GM19099 (cell line): Measurements from ENCODE around the gene HS3ST5.

Experiments
- POLR2A ChIP-seq: IDR thresholded peaks from 3 replicates; pipeline ENCODE4 v1.6.1; 2011; ENCODE audit warnings: low read depth; ENCODE audit not compliant: insufficient read length; ENCODE audit errors: extremely low read depth

Gene HS3ST5

DNA sequence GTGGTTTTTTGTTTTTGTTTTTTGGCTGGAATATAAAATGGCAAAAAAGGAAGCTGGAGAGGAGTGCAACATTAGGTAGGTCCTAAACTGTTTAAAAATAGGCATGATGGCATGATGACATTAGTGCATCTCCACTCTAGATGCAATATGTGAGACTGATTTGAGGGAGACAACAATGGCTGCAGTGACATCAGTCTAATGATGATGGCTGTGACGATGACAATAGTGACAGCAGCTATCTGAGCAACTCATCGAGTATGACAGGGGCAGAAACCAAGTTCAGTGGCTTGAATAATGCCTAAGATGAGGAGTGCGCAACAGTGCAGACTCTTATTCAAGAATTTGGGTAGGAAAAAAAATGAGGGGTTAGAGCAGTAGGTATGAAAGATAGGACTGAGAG lies 82.0 kb downstream of the HS3ST5 start:
- TF ChIP-seq POLR2A, result no peak

DNA sequence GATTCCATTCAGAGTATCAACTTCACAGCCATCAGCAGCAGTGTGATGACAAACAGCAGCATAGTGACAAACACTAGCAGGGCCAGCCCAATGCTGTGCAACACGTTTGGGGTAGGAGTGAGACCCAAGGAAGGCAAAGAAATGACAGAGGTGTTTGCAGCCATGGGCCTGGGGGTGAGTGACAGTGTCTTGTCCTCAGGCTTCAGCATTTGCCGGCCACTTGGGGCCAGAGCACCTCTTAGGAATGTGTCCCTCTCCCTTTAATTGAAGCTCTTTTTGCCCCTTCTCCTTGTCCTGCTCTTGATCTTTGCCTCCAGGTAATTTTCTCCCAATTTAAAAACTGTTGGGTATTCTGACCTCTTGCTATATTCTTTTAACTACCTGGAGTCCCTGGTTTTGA lies 84.4 kb downstream of the HS3ST5 start:
- no peak for TF ChIP-seq POLR2A

DNA sequence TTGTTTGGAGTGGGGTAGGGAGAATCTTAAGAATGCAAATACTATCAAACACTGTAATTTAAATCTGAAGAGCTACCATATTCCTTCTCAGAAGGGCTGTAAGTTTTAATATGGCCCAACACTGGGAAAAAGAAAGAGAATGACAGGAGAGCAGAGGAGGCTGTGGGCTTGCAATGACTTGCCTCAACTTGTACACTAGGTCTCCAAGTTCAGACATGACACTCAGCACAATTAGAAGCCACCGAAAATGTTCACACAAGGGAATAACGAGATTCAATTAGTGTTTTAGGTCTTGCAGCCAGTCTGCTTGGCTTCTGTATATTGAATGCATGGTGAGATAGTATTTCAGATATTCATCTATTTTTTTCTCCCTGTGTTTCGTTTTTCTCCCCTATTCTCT lies 89.4 kb downstream of the HS3ST5 start:
- TF ChIP-seq POLR2A, result no peak

DNA sequence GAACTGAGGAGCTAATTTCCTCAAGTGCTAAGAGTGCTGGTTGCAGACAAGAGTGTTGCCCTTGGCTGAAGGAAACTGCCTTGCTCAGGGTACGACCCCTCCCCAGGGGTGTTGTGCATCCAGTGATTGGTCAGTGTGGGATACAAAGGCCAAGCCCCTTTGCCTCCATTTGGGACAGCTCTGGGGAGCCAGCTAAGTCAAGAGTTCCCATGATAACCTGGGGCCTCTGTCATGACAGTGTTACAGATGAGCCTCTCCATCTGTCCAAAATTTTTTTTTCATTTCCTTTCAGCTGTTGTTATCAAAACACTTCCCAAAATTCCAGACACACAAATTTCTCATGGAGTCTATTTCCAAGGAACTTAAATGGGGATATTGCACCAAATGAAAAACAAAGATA lies 93.3 kb downstream of the HS3ST5 start:
- no peak for TF ChIP-seq POLR2A

- TF ChIP-seq POLR2A, result no peak
Observed at GRCh38 chr6:114247101-114247500, 95.7 kb downstream of the HS3ST5 start.

GRCh38 chr6:114240796-114241195 lies 102.0 kb downstream of the HS3ST5 start:
- TF ChIP-seq POLR2A, result no peak

DNA sequence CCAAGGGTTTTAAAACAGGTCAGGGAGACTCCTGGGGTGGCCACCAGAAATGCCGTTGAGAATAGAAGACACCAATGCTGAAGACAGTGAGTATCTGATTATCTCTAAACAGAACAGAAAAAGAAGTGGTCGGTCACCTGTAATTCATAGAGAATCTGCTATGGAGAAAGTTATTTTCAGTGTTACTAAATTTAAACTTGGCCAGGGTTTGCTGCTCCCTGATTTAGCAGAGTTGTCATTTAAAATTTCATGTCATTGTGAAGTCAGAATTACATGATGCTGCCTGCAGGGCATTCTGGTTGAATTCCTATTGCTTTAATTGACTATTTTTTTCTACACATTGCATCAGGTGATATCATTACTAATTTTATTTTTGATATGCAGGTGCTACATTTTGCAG lies 114.1 kb downstream of the HS3ST5 start:
- no peak for TF ChIP-seq POLR2A

GRCh38 chr6:114227944-114228468 lies 114.8 kb downstream of the HS3ST5 start:
- no peak for TF ChIP-seq POLR2A

DNA sequence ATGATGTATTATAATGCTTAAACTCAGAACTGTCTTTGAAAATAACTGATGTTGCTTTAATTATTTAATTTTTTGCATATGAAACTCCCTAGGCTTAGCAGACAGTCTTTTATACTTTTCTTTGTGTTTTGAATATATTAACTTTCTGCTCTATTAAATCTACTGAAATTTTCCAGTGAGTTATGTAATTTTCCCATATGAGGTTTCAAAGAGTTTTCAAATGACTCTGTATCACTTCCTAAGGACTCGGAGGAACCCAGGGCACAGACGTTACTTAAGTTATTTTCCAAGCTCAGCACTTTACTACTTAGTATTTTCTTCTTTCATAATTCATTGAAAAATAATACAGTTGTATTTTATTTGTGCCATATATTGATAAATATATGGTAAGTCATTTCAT lies 122.6 kb downstream of the HS3ST5 start:
- no peak for TF ChIP-seq POLR2A

GRCh38 chr6:114218437-114219340 lies 124.1 kb downstream of the HS3ST5 start:
- TF ChIP-seq POLR2A, result no peak

GRCh38 chr6:114216789-114217467 lies 125.9 kb downstream of the HS3ST5 start:
- no peak for TF ChIP-seq POLR2A

DNA sequence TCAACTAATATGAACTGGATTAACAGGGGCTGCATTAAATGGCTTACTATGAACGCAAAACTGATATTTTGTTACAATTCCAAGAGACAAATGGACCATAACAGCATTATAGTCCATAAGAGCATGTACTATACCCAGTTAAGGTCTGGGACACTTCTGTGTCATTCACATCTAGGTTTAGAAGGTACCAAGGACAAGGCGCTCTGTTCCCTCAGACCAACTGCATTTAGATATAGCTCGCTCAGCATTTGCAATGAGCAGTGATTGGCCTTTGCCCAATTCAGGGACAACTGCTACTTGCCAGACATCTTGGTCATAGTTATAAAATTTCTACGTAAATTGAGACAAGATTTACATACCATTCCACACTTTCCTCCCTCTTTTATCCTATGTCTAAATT lies 132.4 kb downstream of the HS3ST5 start:
- TF ChIP-seq POLR2A, result no peak

GRCh38 chr6:114203460-114203859 lies 139.4 kb downstream of the HS3ST5 start:
- TF ChIP-seq POLR2A, result no peak

DNA sequence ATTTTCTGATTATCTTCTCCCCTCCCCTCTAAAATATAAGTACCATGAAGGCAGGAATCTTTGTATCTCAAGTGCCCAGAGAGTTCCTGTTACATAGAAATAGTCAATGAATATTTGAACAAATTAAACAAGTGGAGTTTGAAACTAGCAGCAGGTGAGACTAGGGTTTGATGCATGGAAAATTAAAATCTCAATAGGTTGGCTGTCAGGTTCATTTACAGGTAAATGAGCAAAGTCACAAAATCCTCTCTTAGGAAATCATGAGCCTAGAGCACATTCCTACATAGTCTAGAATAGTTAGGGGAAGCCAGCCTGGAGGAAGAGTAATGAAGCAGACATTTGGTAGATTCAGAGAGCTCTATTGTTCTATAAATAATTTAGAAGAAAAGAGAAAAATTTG lies 140.4 kb downstream of the HS3ST5 start:
- TF ChIP-seq POLR2A, result no peak

GRCh38 chr6:114200891-114201290 lies 141.9 kb downstream of the HS3ST5 start:
- TF ChIP-seq POLR2A, result no peak
